ENCODE measurements around the gene RGP1. TPM values are rescaled to one million over a fixed set of nuclear protein-coding genes. Genes with fewer than 3 reads are reported as not detected.

RGP1 gene
- polyA plus RNA-seq, 1 of the 3 experiments (the other 2 are of a cell fraction) = 16.1 TPM

GRCh38 chr9:35759795-35760194 lies 10.7 kb downstream of the RGP1 start:
- Histone ChIP-seq H3K9me3 (no peaks in the 10 kb centered on the region), H3K9ac (no peak overlapping the region), H3K4me2 (no peak overlapping the region), H3F3A (replicated peaks; ENCODE audit: insufficient read depth) (peaks cover 14% of the 10 kb centered on the region), H3K27ac (ENCODE audit: low read depth in 2 of 2, low read length in 1 of 2) (no peak overlapping the region), H3K4me3 (ENCODE audit: low read depth in 2 of 2, low read length in 1 of 2) (no peak overlapping the region), H3K9me2 (no peaks in the 10 kb centered on the region), H3K36me3 (replicated peaks in 1 of 2; ENCODE audit: control insufficient read depth in 1 of 2, insufficient read depth in 2 of 2, low read length in 1 of 2) (peaks cover 0 to 10% of the 10 kb centered on the region in 2 experiments), H2AFZ (ENCODE audit: low read depth) (no peak overlapping the region), H3K4me1 (ENCODE audit: control insufficient read depth in 1 of 2, insufficient read depth in 2 of 2, low read depth in 1 of 2, low read length in 1 of 2) (peaks cover 9 to 17% of the 10 kb centered on the region in 2 experiments; a peak in 3 of 4 replicates), H4K20me1 (ENCODE audit: insufficient read depth) (no peaks in the 10 kb centered on the region), H3K27me3 (ENCODE audit: insufficient read depth) (no peaks in the 10 kb centered on the region), H3K79me2 (ENCODE audit: insufficient read depth) (no peaks in the 10 kb centered on the region)
- WGBS (ENCODE audit: low lambda C conversion rate) = 89% methylated on average over 4 of the region's 4 CpGs
- POLR2A ChIA-PET = no interaction called here
- TF ChIP-seq POLR2AphosphoS5 (IDR thresholded peaks at IDR 0.05; ENCODE audit: low read depth, low read length) = no peak
- no peak for TF ChIP-seq ZBTB33 (IDR thresholded peaks at IDR 0.05; ENCODE audit: borderline replicate concordance, low read depth)
- TF ChIP-seq CTCF (IDR thresholded peaks at IDR 0.05) = no peak
- no peak for TF ChIP-seq RXRA (IDR thresholded peaks at IDR 0.05; ENCODE audit: borderline replicate concordance, low read depth)
- TF ChIP-seq EZH2phosphoT487 (IDR thresholded peaks at IDR 0.05; ENCODE audit: borderline replicate concordance, low read depth) = no peak
- TF ChIP-seq, protein P1, sequence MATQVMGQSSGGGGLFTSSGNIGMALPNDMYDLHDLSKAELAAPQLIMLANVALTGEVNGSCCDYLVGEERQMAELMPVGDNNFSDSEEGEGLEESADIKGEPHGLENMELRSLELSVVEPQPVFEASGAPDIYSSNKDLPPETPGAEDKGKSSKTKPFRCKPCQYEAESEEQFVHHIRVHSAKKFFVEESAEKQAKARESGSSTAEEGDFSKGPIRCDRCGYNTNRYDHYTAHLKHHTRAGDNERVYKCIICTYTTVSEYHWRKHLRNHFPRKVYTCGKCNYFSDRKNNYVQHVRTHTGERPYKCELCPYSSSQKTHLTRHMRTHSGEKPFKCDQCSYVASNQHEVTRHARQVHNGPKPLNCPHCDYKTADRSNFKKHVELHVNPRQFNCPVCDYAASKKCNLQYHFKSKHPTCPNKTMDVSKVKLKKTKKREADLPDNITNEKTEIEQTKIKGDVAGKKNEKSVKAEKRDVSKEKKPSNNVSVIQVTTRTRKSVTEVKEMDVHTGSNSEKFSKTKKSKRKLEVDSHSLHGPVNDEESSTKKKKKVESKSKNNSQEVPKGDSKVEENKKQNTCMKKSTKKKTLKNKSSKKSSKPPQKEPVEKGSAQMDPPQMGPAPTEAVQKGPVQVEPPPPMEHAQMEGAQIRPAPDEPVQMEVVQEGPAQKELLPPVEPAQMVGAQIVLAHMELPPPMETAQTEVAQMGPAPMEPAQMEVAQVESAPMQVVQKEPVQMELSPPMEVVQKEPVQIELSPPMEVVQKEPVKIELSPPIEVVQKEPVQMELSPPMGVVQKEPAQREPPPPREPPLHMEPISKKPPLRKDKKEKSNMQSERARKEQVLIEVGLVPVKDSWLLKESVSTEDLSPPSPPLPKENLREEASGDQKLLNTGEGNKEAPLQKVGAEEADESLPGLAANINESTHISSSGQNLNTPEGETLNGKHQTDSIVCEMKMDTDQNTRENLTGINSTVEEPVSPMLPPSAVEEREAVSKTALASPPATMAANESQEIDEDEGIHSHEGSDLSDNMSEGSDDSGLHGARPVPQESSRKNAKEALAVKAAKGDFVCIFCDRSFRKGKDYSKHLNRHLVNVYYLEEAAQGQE (IDR thresholded peaks at IDR 0.05; ENCODE audit: low read depth, low read length) = no peak
- TF ChIP-seq, protein P2, sequence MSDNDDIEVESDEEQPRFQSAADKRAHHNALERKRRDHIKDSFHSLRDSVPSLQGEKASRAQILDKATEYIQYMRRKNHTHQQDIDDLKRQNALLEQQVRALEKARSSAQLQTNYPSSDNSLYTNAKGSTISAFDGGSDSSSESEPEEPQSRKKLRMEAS (IDR thresholded peaks at IDR 0.05; ENCODE audit: low read depth) = no peak
- TF ChIP-seq EP300 (IDR thresholded peaks at IDR 0.05; ENCODE audit: borderline replicate concordance in 1 of 2, low read depth in 1 of 2, low read length in 1 of 2) = no peak
- no peak for TF ChIP-seq TCF12 (IDR thresholded peaks at IDR 0.05)
- TF ChIP-seq, protein P3, sequence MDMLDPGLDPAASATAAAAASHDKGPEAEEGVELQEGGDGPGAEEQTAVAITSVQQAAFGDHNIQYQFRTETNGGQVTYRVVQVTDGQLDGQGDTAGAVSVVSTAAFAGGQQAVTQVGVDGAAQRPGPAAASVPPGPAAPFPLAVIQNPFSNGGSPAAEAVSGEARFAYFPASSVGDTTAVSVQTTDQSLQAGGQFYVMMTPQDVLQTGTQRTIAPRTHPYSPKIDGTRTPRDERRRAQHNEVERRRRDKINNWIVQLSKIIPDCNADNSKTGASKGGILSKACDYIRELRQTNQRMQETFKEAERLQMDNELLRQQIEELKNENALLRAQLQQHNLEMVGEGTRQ (IDR thresholded peaks at IDR 0.05; ENCODE audit: borderline replicate concordance, low read depth, low read length) = no peak
- TF ChIP-seq GATA2 (CRISPR knock-in tag; IDR thresholded peaks at IDR 0.05) = no peak
- no peak for TF ChIP-seq SIN3A (IDR thresholded peaks at IDR 0.05; ENCODE audit: borderline replicate concordance, low read depth, low read length)
- no peak for TF ChIP-seq SMC3 (IDR thresholded peaks at IDR 0.05; ENCODE audit: low read depth, low read length)
- TF ChIP-seq MXI1 (IDR thresholded peaks at IDR 0.05; ENCODE audit: low read depth, low read length) = no peak
- no peak for TF ChIP-seq FOXM1 (IDR thresholded peaks at IDR 0.05; ENCODE audit: low read depth)
- TF ChIP-seq RAD21 (IDR thresholded peaks at IDR 0.05; ENCODE audit: low read length) = no peak
- no peak for TF ChIP-seq FOXJ3 (CRISPR knock-in tag; IDR thresholded peaks at IDR 0.05)
- TF ChIP-seq ELF1 (IDR thresholded peaks at IDR 0.05) = no peak
- CTCF ChIA-PET = interaction anchor here (0.7 to 1.6 kb wide), 2 partner anchors 12 to 30 kb away, joined by 4 read pairs; no protein-coding TSS in a partner anchor
- DNase-seq = no peak
